Lung (tissue), 12 donors: ENCODE measurements around the gene TPO. TPM values are rescaled to one million over a fixed set of nuclear protein-coding genes. Genes with fewer than 3 reads are reported as not detected.

Experiments
- ATAC-seq: fragments of 200-7000 bp; cut with Tn5 transposase; one replicate; pipeline ENCODE4 v1.9.1; 2020; ENCODE audit warnings: moderate number of reproducible peaks; ENCODE audit not compliant: insufficient read depth, low FRiP score
- DNase-seq, 3 donors: peaks; one replicate each; pipeline ENCODE4 v3.0.0-alpha.2; 2013 to 2017
- H3K27ac ChIP-seq, 2 donors: one replicate each; pipeline ENCODE4 v1.5.1; 2013; ENCODE audit warnings: mild to moderate bottlenecking in 2 of 2, moderate library complexity in 2 of 2, control low read depth in 1 of 2, inconsistent platforms in 1 of 2, low read depth in 1 of 2, low read length in 1 of 2
- H3K27me3 ChIP-seq, 3 donors: one replicate each; pipeline ENCODE4 v1.5.1; 2013; ENCODE audit warnings: low read length in 2 of 3; ENCODE audit not compliant: control insufficient read depth in 3 of 3, insufficient read depth in 3 of 3
- H3K36me3 ChIP-seq, 4 donors: one replicate each; pipeline ENCODE4 v1.5.1; 2013; ENCODE audit warnings: low read length in 4 of 4, mild to moderate bottlenecking in 1 of 4, moderate library complexity in 1 of 4; ENCODE audit not compliant: control insufficient read depth in 4 of 4, insufficient read depth in 4 of 4
- H3K4me1 ChIP-seq, 5 donors: one replicate each; pipeline ENCODE4 v1.5.1; 2013; ENCODE audit warnings: low read length in 5 of 5, mild to moderate bottlenecking in 2 of 5, moderate library complexity in 1 of 5; ENCODE audit not compliant: control insufficient read depth in 5 of 5, insufficient read depth in 5 of 5
- H3K4me3 ChIP-seq: one replicate; pipeline ENCODE4 v1.5.1; 2013; ENCODE audit warnings: mild to moderate bottlenecking, control low read depth, moderate library complexity
- H3K9ac ChIP-seq, 2 donors: one replicate each; pipeline ENCODE4 v1.5.1; 2013; ENCODE audit warnings: low read length in 2 of 2, control low read depth in 1 of 2; ENCODE audit not compliant: insufficient read depth in 1 of 2
- H3K9me3 ChIP-seq, 4 donors: one replicate each; pipeline ENCODE4 v1.5.1; 2013; ENCODE audit warnings: low read length in 3 of 4, mild to moderate bottlenecking in 1 of 4, moderate library complexity in 1 of 4; ENCODE audit not compliant: control insufficient read depth in 4 of 4, insufficient read depth in 3 of 4
- CTCF ChIP-seq: IDR thresholded peaks from 2 replicates; pipeline ENCODE4 v1.5.1; 2012; ENCODE audit warnings: mild to moderate bottlenecking; ENCODE audit errors: control extremely low read depth, extremely low read depth
- WGBS, 2 donors: extraction: QIAGEN DNeasy Blood & Tissue Kit; methylation state at CpG; one replicate each; pipeline ENCODE4 v1.1.7; 2013; 5-methylcytosine and 5-hydroxymethylcytosine counted together
- polyA plus RNA-seq, 2 donors: library from polyadenylated mRNA; stranded (reverse); fragments of 200-250 nt; gene quantifications; one replicate each; pipeline ENCODE4 v1.2.1, GENCODE V29; 2013
- total RNA-seq, 2 donors: library from RNA; depleted of rRNA in 1 of 2; stranded (reverse); fragments of >200 nt in 1 of 2; gene quantifications; one replicate each; pipeline ENCODE4 v1.2.1, GENCODE V29; 2014 to 2021
- donor health status: control.
- donor health status: control.
- donor health status: Bipolar disorder and iron deficiency.
- donor health status: healthy.
- donor health status: DM: yes; HTN: yes; CAD: no.

The TPO gene
- total and polyA plus RNA-seq, 4 donors: 0.17 to 0.31 TPM; not detected in 2

GRCh38 chr2:1448009-1448408 lies 34.7 kb downstream of the TPO start:
- Histone ChIP-seq H3K27ac (no peak overlapping the region), H3K36me3 (no peaks in the 10 kb centered on the region), H3K9ac (no peak overlapping the region), H3K4me1 (no peaks in the 10 kb centered on the region), H3K27me3 (peaks cover 0 to 24% (median 14%) of the 10 kb centered on the region in 3 donors), H3K4me3 (no peak overlapping the region), H3K9me3 (peaks cover 0 to 7% (median 0%) of the 10 kb centered on the region in 4 donors)
- WGBS, 2 donors: 49 to 56% methylated on average over 18 of the region's 18 CpGs
- no peak for DNase-seq
- TF ChIP-seq CTCF: no peak
- no peak for ATAC-seq

- no peaks in the 10 kb centered on the region for H3K4me1 ChIP-seq
- no peak for TF ChIP-seq CTCF
- no peak overlapping the region for H3K27ac ChIP-seq
- peaks cover 0 to 5% (median 0%) of the 10 kb centered on the region in 4 donors for H3K9me3 ChIP-seq
- no peak overlapping the region for H3K4me3 ChIP-seq
- WGBS, 2 donors: 56 to 57% methylated on average over 4 of the region's 4 CpGs
- H3K27me3 ChIP-seq: peaks cover 0 to 24% (median 14%) of the 10 kb centered on the region in 3 donors
- H3K36me3 ChIP-seq: no peaks in the 10 kb centered on the region
- ATAC-seq (no peak), DNase-seq (no peak)
- no peak overlapping the region for H3K9ac ChIP-seq
Measured at GRCh38 chr2:1450915-1451314, 37.7 kb downstream of the TPO start.

- Histone ChIP-seq H3K9me3 (peaks cover 0 to 2% (median 0%) of the 10 kb centered on the region in 4 donors), H3K27me3 (peaks cover 0 to 24% (median 14%) of the 10 kb centered on the region in 3 donors), H3K4me3 (no peak overlapping the region), H3K27ac (no peak overlapping the region), H3K4me1 (no peaks in the 10 kb centered on the region), H3K36me3 (no peaks in the 10 kb centered on the region), H3K9ac (no peak overlapping the region)
- WGBS, 2 donors: 90% methylated on average over 5 of the region's 5 CpGs
- TF ChIP-seq CTCF: no peak
- DNase-seq (no peak), ATAC-seq (no peak)
Measured at GRCh38 chr2:1451422-1451821, 38.2 kb downstream of the TPO start.

GRCh38 chr2:1453561-1453960 lies 40.3 kb downstream of the TPO start:
- no peak for TF ChIP-seq CTCF
- WGBS, 2 donors: 88 to 92% methylated on average over 12 of the region's 12 CpGs
- DNase-seq (no peak), ATAC-seq (no peak)
- Histone ChIP-seq H3K27me3 (peaks cover 0 to 9% (median 6%) of the 10 kb centered on the region in 3 donors), H3K4me1 (no peaks in the 10 kb centered on the region), H3K4me3 (no peak overlapping the region), H3K36me3 (no peaks in the 10 kb centered on the region), H3K27ac (no peak overlapping the region), H3K9ac (no peak overlapping the region), H3K9me3 (peaks cover 0 to 2% (median 0%) of the 10 kb centered on the region in 4 donors)
